H9 (cell line): ENCODE measurements around the gene SCAP. TPM values are rescaled to one million over a fixed set of nuclear protein-coding genes. Genes with fewer than 3 reads are reported as not detected.

Experiments used
- DNase-seq: peaks from one replicate; pipeline ENCODE4 v3.0.0-alpha.2; 2017
- H2AFZ ChIP-seq: one replicate; pipeline ENCODE4 v1.6.1; 2013; ENCODE audit warnings: mild to moderate bottlenecking, low read length, control low read depth, moderate library complexity
- H2AK5ac ChIP-seq: 2 replicates; pipeline ENCODE4 v1.6.1; 2013; ENCODE audit warnings: low read length, control low read depth, mixed read lengths; ENCODE audit not compliant: insufficient read length
- H2BK120ac ChIP-seq: one replicate; pipeline ENCODE4 v1.6.1; 2013; ENCODE audit warnings: low read depth, mild to moderate bottlenecking, low read length, control low read depth, inconsistent platforms; ENCODE audit not compliant: poor library complexity, severe bottlenecking
- H2BK12ac ChIP-seq: 2 replicates; pipeline ENCODE4 v1.6.1; 2013; ENCODE audit warnings: low read length, control low read depth, mixed read lengths, low read depth; ENCODE audit not compliant: insufficient read length
- H2BK15ac ChIP-seq: 2 replicates; pipeline ENCODE4 v1.6.1; 2013; ENCODE audit warnings: low read depth, low read length, control low read depth
- H2BK20ac ChIP-seq: one replicate; pipeline ENCODE4 v1.6.1; 2013; ENCODE audit warnings: low read depth, mild to moderate bottlenecking, low read length, control low read depth, inconsistent platforms; ENCODE audit not compliant: poor library complexity, severe bottlenecking
- H2BK5ac ChIP-seq: 2 replicates; pipeline ENCODE4 v1.6.1; 2013; ENCODE audit warnings: low read length, control low read depth, mixed read lengths; ENCODE audit not compliant: insufficient read length
- H3K14ac ChIP-seq: 2 replicates; pipeline ENCODE4 v1.6.1; 2013; ENCODE audit warnings: low read length, control low read depth; ENCODE audit not compliant: insufficient read depth
- H3K18ac ChIP-seq: 2 replicates; pipeline ENCODE4 v1.6.1; 2013; ENCODE audit warnings: low read depth, mild to moderate bottlenecking, mixed read lengths, low read length, control low read depth; ENCODE audit not compliant: insufficient read length
- H3K23ac ChIP-seq: 2 replicates; pipeline ENCODE4 v1.6.1; 2013; ENCODE audit warnings: low read length, control low read depth, mixed read lengths, low read depth; ENCODE audit not compliant: insufficient read length
- H3K23me2 ChIP-seq: 2 replicates; pipeline ENCODE4 v1.6.1; 2013; ENCODE audit warnings: low read depth, mild to moderate bottlenecking, mixed read lengths, low read length, control low read depth; ENCODE audit not compliant: insufficient read length, poor library complexity, severe bottlenecking
- H3K27ac ChIP-seq: 2 replicates; pipeline ENCODE4 v1.5.1; 2013; ENCODE audit warnings: low read length, control low read depth, mixed read lengths, low read depth; ENCODE audit not compliant: insufficient read length
- H3K27me3 ChIP-seq: 2 replicates; pipeline ENCODE4 v1.6.1; 2013; ENCODE audit warnings: low read length, control low read depth, inconsistent platforms; ENCODE audit not compliant: insufficient read depth
- H3K4ac ChIP-seq: 2 replicates; pipeline ENCODE4 v1.6.1; 2013; ENCODE audit warnings: low read depth, mild to moderate bottlenecking, control low read depth, inconsistent platforms, low read length, moderate library complexity
- H3K4me1 ChIP-seq: 2 replicates; pipeline ENCODE4 v1.6.1; 2013; ENCODE audit warnings: low read length, control low read depth, inconsistent platforms; ENCODE audit not compliant: insufficient read depth
- H3K4me2 ChIP-seq: 2 replicates; pipeline ENCODE4 v1.6.1; 2013; ENCODE audit warnings: low read length, control low read depth, mixed read lengths; ENCODE audit not compliant: insufficient read length, insufficient read depth
- H3K56ac ChIP-seq: 2 replicates; pipeline ENCODE4 v1.6.1; 2013; ENCODE audit warnings: low read depth, mild to moderate bottlenecking, mixed read lengths, low read length, control low read depth; ENCODE audit not compliant: insufficient read length
- H3K79me1 ChIP-seq: 2 replicates; pipeline ENCODE4 v1.6.1; 2013; ENCODE audit warnings: low read depth, mild to moderate bottlenecking, moderate library complexity, low read length, control low read depth, inconsistent platforms; ENCODE audit not compliant: insufficient read depth, poor library complexity, severe bottlenecking
- H3K79me2 ChIP-seq: 2 replicates; pipeline ENCODE4 v1.6.1; 2013; ENCODE audit warnings: low read length, control low read depth, inconsistent platforms; ENCODE audit not compliant: insufficient read depth
- H3K9ac ChIP-seq: 2 replicates; pipeline ENCODE4 v1.6.1; 2013; ENCODE audit warnings: low read length, control low read depth, mixed read lengths; ENCODE audit not compliant: insufficient read length; ENCODE audit errors: extremely low read depth
- H3K9me3 ChIP-seq: one replicate; pipeline ENCODE4 v1.6.1; 2013; ENCODE audit warnings: low read depth, low read length, inconsistent platforms; ENCODE audit not compliant: control insufficient read depth
- H3T11ph ChIP-seq: one replicate; pipeline ENCODE4 v1.6.1; 2013; ENCODE audit warnings: mild to moderate bottlenecking, low read length, control low read depth, inconsistent platforms
- H4K20me1 ChIP-seq: one replicate; pipeline ENCODE4 v1.6.1; 2013; ENCODE audit not compliant: control insufficient read depth, insufficient read length, insufficient read depth
- H4K5ac ChIP-seq: 2 replicates; pipeline ENCODE4 v1.6.1; 2013; ENCODE audit warnings: low read depth, mild to moderate bottlenecking, mixed read lengths, low read length, control low read depth; ENCODE audit not compliant: insufficient read length
- H4K8ac ChIP-seq: replicated peaks from 2 replicates; pipeline ENCODE4 v1.6.1; 2013; ENCODE audit warnings: low read length, control low read depth, mixed read lengths, low read depth; ENCODE audit not compliant: insufficient read length
- H4K91ac ChIP-seq: 2 replicates; pipeline ENCODE4 v1.6.1; 2013; ENCODE audit warnings: low read depth, mild to moderate bottlenecking, moderate library complexity, mixed read lengths, low read length, control low read depth; ENCODE audit not compliant: insufficient read length
- H3K27ac Mint-ChIP-seq, 3 experiments: 2 replicates in 2 of 3; 3 replicates in 1 of 3; pipeline ENCODE4 v1.8.0; 2020 to 2021; ENCODE audit warnings: mixed read lengths in 3 of 3, mild to moderate bottlenecking in 1 of 3, moderate library complexity in 1 of 3
- H3K27me3 Mint-ChIP-seq: 2 replicates; pipeline ENCODE4 v1.8.0; 2021; ENCODE audit warnings: low read depth, mild to moderate bottlenecking, moderate library complexity, mixed read lengths
- H3K36me3 Mint-ChIP-seq, 3 experiments: 2 replicates in 2 of 3; 3 replicates in 1 of 3; pipeline ENCODE4 v1.8.0; 2020 to 2021; ENCODE audit warnings: low read depth in 3 of 3, mixed read lengths in 3 of 3; ENCODE audit not compliant: insufficient read depth in 1 of 3
- H3K4me1 Mint-ChIP-seq, 2 experiments: 2 replicates each; pipeline ENCODE4 v1.8.0; 2020; ENCODE audit warnings: mixed read lengths in 2 of 2
- H3K4me3 Mint-ChIP-seq, 2 experiments: 2 replicates in 1 of 2; 3 replicates in 1 of 2; pipeline ENCODE4 v1.8.0; 2020 to 2021; ENCODE audit warnings: mild to moderate bottlenecking in 2 of 2, mixed read lengths in 2 of 2, moderate library complexity in 1 of 2
- H3K9me3 Mint-ChIP-seq, 2 experiments: 2 replicates in 1 of 2; 3 replicates in 1 of 2; pipeline ENCODE4 v1.8.0; 2020; ENCODE audit warnings: mild to moderate bottlenecking in 2 of 2, mixed read lengths in 2 of 2, moderate library complexity in 1 of 2
- WGBS: extraction: QIAGEN DNeasy Blood & Tissue Kit; methylation state at CpG from one replicate; pipeline ENCODE4 v1.1.7; 2013; ENCODE audit warnings: missing lambda C conversion rate, low lambda C conversion rate, mixed read lengths; ENCODE audit not compliant: insufficient read length; ENCODE audit errors: extremely low coverage; 5-methylcytosine and 5-hydroxymethylcytosine counted together
- total RNA-seq: library from RNA; stranded (reverse); gene quantifications from 2 replicates; pipeline ENCODE4 v1.2.1, GENCODE V29; 2021
- TF ChIP-seq, protein P1 (sequence below): fragments of 200-600 bp; sonication (generic); conservative IDR thresholded peaks from 3 replicates; pipeline ENCODE4 v1.8.0; 2021; ENCODE audit warnings: antibody characterized with exemption, mild to moderate bottlenecking

The SCAP gene
- total RNA-seq, 1 experiment from 2014 or later, result 104 TPM

- WGBS, result no CpG with 5 or more reads among the region's 71 CpGs
- H4K8ac ChIP-seq, result no peak within 1 kb of the TSS
- no peak within 1 kb of the TSS for H3K56ac ChIP-seq
- TF ChIP-seq, protein P1, sequence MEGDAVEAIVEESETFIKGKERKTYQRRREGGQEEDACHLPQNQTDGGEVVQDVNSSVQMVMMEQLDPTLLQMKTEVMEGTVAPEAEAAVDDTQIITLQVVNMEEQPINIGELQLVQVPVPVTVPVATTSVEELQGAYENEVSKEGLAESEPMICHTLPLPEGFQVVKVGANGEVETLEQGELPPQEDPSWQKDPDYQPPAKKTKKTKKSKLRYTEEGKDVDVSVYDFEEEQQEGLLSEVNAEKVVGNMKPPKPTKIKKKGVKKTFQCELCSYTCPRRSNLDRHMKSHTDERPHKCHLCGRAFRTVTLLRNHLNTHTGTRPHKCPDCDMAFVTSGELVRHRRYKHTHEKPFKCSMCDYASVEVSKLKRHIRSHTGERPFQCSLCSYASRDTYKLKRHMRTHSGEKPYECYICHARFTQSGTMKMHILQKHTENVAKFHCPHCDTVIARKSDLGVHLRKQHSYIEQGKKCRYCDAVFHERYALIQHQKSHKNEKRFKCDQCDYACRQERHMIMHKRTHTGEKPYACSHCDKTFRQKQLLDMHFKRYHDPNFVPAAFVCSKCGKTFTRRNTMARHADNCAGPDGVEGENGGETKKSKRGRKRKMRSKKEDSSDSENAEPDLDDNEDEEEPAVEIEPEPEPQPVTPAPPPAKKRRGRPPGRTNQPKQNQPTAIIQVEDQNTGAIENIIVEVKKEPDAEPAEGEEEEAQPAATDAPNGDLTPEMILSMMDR, result peak; percentile 68
- peak; percentile 98 for DNase-seq
- no peak within 1 kb of the TSS for H2BK20ac ChIP-seq
- H2BK15ac ChIP-seq, result no peak within 1 kb of the TSS
- H3K4ac ChIP-seq, result no peak within 1 kb of the TSS; the same call in 1 of the 2 replicates
- peak within 1 kb of the TSS; percentile 98 to 99 for H3K4me3 Mint-ChIP-seq
- no peak within 1 kb of the TSS for H4K91ac ChIP-seq
- H3K9me3 Mint-ChIP-seq, result no peaks in the 10 kb centered on the region
- H3K4me2 ChIP-seq, result peak within 1 kb of the TSS; percentile 86
- H3T11ph ChIP-seq, result no peak within 1 kb of the TSS
- peaks cover 6% of the 10 kb centered on the region for H3K23me2 ChIP-seq
- H3K9ac ChIP-seq, result peak within 1 kb of the TSS; percentile 92
- H3K4me1 Mint-ChIP-seq, result peaks cover 8 to 10% of the 10 kb centered on the region in 2 experiments
- peak within 1 kb of the TSS; percentile 87 for H3K14ac ChIP-seq
- no peak within 1 kb of the TSS for H2AFZ ChIP-seq
- H3K23ac ChIP-seq, result no peak within 1 kb of the TSS
- H3K27me3 Mint-ChIP-seq, result no peaks in the 10 kb centered on the region; the same call in none of the 2 replicates
- no peaks in the 10 kb centered on the region for H4K20me1 ChIP-seq
- H3K9me3 ChIP-seq, result no peaks in the 10 kb centered on the region
- H2BK120ac ChIP-seq, result no peak within 1 kb of the TSS
- peak within 1 kb of the TSS; percentile 97 to 98 (median 98) for H3K27ac Mint-ChIP-seq
- peaks cover 6% of the 10 kb centered on the region for H3K79me1 ChIP-seq
- H4K5ac ChIP-seq, result no peak within 1 kb of the TSS
- no peak within 1 kb of the TSS for H2BK12ac ChIP-seq
- H3K4me1 ChIP-seq, result no peaks in the 10 kb centered on the region
- H3K27me3 ChIP-seq, result no peaks in the 10 kb centered on the region
- no peak within 1 kb of the TSS for H2AK5ac ChIP-seq
- peaks cover 9 to 30% (median 24%) of the 10 kb centered on the region in 3 experiments for H3K36me3 Mint-ChIP-seq
- H3K18ac ChIP-seq, result peak within 1 kb of the TSS; percentile 62
- no peak within 1 kb of the TSS for H2BK5ac ChIP-seq
- peaks cover 6% of the 10 kb centered on the region; the same call in 1 of the 2 replicates for H3K79me2 ChIP-seq
- H3K27ac ChIP-seq, result peak within 1 kb of the TSS; percentile 47
Observed at GRCh38 chr3:47513125-47513929, 37.6 kb upstream of the SCAP start, which contains the start of gene ELP6. ELP6 (minus strand) TSS chr3:47513712; CDS start chr3:47513590, 122 bp downstream.
